ENCODE measurements around the gene VPS4B. TPM values are rescaled to one million over a fixed set of nuclear protein-coding genes. Genes with fewer than 3 reads are reported as not detected.

The VPS4B gene
- total and polyA plus RNA-seq, 10 of the 15 experiments (the other 5 are each of a cell fraction or from before 2014, with no cell fraction given) = 21.4 to 37.6 (median 29.8) TPM

- TF ChIP-seq MYC (IDR thresholded peaks at IDR 0.05; ENCODE audit: insufficient read depth, insufficient read length, insufficient replicate concordance, low read length, severe bottlenecking) (no peak), TCF7 (IDR thresholded peaks at IDR 0.05; ENCODE audit: borderline replicate concordance) (no peak), E2F8 (IDR thresholded peaks at IDR 0.05; ENCODE audit: low read depth, partially characterized antibody) (no peak), IRF5 (IDR thresholded peaks at IDR 0.05; ENCODE audit: borderline replicate concordance) (no peak), BACH1 (IDR thresholded peaks at IDR 0.05; ENCODE audit: borderline replicate concordance) (no peak), CHD2 (IDR thresholded peaks at IDR 0.05; ENCODE audit: borderline replicate concordance, low read depth, low read length) (no peak), NBN (IDR thresholded peaks at IDR 0.05) (no peak), KLF5 (IDR thresholded peaks at IDR 0.05; ENCODE audit: partially characterized antibody) (no peak), BCL11A (IDR thresholded peaks at IDR 0.05; ENCODE audit: low read depth, low read length) (no peak)
Measured at GRCh38 chr18:63460414-63460813, 38.1 kb upstream of the VPS4B start (continued).

- CTCF ChIA-PET = interaction anchor here (1.7 kb wide), 1 partner anchor 18 kb away, joined by 6 read pairs; no protein-coding TSS in a partner anchor
- no peaks in the 10 kb centered on the region for H3K36me3 ChIP-seq (ENCODE audit: control insufficient read depth in 2 of 2, insufficient read depth in 2 of 2, low read length in 1 of 2)
- H3K9ac ChIP-seq (ENCODE audit: control insufficient read depth, insufficient read depth, low read length) = no peak overlapping the region
- H3K4me1 ChIP-seq (ENCODE audit: control insufficient read depth, insufficient read depth, low read length) = no peaks in the 10 kb centered on the region
- DNase-seq (ENCODE audit: low read depth, low spot score) = no peak
- no peaks in the 10 kb centered on the region for H3K9me3 ChIP-seq (replicated peaks; ENCODE audit: control insufficient read depth, insufficient read depth, low read length)
- no peak overlapping the region for H3K4me2 ChIP-seq (ENCODE audit: control insufficient read depth, insufficient read depth)
- SMC1A ChIA-PET (ENCODE audit: uncharacterized antibody, unreplicated experiment) = interaction anchor here (1.2 kb wide), 1 partner anchor 18 kb away, joined by 4 read pairs; no protein-coding TSS in a partner anchor
- H3K27ac ChIP-seq (ENCODE audit: control insufficient read depth, insufficient read depth) = no peak overlapping the region
- no peak overlapping the region for H2AFZ ChIP-seq (ENCODE audit: control insufficient read depth, low read depth, low read length)
- no peaks in the 10 kb centered on the region for H4K20me1 ChIP-seq (ENCODE audit: control insufficient read depth, insufficient read depth)
- no peaks in the 10 kb centered on the region for H3K79me2 ChIP-seq (ENCODE audit: control insufficient read depth, insufficient read depth, low read length)
- ATAC-seq = no peak
- WGBS (ENCODE audit: insufficient coverage, insufficient replicate concordance, low lambda C conversion rate, missing lambda C conversion rate) = 38% methylated on average over 6 of the region's 6 CpGs
- POLR2A ChIA-PET = no interaction called here
- RAD21 ChIA-PET (ENCODE audit: unreplicated experiment) = no interaction called here
- no peak overlapping the region for H3K4me3 ChIP-seq
- FAIRE-seq = no peak
- intact Hi-C loops (cut with micrococcal nuclease; ENCODE audit: unreplicated experiment) (no loop called here), in situ Hi-C loops (cut with MboI) (no loop called here)
- BruUV-seq (replicated peaks) = no TSS peak
- H3K27me3 ChIP-seq (replicated peaks in 1 of 2; ENCODE audit: control insufficient read depth in 2 of 2, insufficient read depth in 2 of 2, low read length in 1 of 2) = no peaks in the 10 kb centered on the region
- TF ChIP-seq, protein P1, sequence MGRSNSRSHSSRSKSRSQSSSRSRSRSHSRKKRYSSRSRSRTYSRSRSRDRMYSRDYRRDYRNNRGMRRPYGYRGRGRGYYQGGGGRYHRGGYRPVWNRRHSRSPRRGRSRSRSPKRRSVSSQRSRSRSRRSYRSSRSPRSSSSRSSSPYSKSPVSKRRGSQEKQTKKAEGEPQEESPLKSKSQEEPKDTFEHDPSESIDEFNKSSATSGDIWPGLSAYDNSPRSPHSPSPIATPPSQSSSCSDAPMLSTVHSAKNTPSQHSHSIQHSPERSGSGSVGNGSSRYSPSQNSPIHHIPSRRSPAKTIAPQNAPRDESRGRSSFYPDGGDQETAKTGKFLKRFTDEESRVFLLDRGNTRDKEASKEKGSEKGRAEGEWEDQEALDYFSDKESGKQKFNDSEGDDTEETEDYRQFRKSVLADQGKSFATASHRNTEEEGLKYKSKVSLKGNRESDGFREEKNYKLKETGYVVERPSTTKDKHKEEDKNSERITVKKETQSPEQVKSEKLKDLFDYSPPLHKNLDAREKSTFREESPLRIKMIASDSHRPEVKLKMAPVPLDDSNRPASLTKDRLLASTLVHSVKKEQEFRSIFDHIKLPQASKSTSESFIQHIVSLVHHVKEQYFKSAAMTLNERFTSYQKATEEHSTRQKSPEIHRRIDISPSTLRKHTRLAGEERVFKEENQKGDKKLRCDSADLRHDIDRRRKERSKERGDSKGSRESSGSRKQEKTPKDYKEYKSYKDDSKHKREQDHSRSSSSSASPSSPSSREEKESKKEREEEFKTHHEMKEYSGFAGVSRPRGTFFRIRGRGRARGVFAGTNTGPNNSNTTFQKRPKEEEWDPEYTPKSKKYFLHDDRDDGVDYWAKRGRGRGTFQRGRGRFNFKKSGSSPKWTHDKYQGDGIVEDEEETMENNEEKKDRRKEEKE (IDR thresholded peaks at IDR 0.05) = no peak
- TF ChIP-seq, protein P2, sequence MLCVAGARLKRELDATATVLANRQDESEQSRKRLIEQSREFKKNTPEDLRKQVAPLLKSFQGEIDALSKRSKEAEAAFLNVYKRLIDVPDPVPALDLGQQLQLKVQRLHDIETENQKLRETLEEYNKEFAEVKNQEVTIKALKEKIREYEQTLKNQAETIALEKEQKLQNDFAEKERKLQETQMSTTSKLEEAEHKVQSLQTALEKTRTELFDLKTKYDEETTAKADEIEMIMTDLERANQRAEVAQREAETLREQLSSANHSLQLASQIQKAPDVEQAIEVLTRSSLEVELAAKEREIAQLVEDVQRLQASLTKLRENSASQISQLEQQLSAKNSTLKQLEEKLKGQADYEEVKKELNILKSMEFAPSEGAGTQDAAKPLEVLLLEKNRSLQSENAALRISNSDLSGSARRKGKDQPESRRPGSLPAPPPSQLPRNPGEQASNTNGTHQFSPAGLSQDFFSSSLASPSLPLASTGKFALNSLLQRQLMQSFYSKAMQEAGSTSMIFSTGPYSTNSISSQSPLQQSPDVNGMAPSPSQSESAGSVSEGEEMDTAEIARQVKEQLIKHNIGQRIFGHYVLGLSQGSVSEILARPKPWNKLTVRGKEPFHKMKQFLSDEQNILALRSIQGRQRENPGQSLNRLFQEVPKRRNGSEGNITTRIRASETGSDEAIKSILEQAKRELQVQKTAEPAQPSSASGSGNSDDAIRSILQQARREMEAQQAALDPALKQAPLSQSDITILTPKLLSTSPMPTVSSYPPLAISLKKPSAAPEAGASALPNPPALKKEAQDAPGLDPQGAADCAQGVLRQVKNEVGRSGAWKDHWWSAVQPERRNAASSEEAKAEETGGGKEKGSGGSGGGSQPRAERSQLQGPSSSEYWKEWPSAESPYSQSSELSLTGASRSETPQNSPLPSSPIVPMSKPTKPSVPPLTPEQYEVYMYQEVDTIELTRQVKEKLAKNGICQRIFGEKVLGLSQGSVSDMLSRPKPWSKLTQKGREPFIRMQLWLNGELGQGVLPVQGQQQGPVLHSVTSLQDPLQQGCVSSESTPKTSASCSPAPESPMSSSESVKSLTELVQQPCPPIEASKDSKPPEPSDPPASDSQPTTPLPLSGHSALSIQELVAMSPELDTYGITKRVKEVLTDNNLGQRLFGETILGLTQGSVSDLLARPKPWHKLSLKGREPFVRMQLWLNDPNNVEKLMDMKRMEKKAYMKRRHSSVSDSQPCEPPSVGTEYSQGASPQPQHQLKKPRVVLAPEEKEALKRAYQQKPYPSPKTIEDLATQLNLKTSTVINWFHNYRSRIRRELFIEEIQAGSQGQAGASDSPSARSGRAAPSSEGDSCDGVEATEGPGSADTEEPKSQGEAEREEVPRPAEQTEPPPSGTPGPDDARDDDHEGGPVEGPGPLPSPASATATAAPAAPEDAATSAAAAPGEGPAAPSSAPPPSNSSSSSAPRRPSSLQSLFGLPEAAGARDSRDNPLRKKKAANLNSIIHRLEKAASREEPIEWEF (IDR thresholded peaks at IDR 0.05; ENCODE audit: insufficient replicate concordance, low read depth, low read length) = no peak
Measured at GRCh38 chr18:63457977-63458376, 35.7 kb upstream of the VPS4B start.

All from GM12878 (cell line).